Activated CD4-positive, alpha-beta T cell treated with anti-CD3 and anti-CD28 coated beads for 36 hours (primary cell): ENCODE measurements around the gene PI4KB. TPM values are rescaled to one million over a fixed set of nuclear protein-coding genes. Genes with fewer than 3 reads are reported as not detected.
A peak's percentile ranks its signal among the peaks of the same experiment; 100 is the strongest.

ENCODE experiments used
- ATAC-seq: fragments of 200-7000 bp; cut with Tn5 transposase; one replicate; pipeline ENCODE4 v1.10.0; 2021; ENCODE audit warnings: mild to moderate bottlenecking, moderate library complexity
- CTCF ChIA-PET: fragments of 350-600 bp; sonication (Branson Sonifier 250); formaldehyde crosslinking; loops from one replicate; lab custom pipeline; 2021; ENCODE audit warnings: antibody characterized with exemption; lab: Charles Lee
- POLR2A ChIA-PET: fragments of 350-600 bp; sonication (Branson Sonifier 250); formaldehyde crosslinking; loops from one replicate; lab custom pipeline; 2021; ENCODE audit warnings: antibody characterized with exemption, inconsistent platforms; lab: Charles Lee
- DNase-seq: peaks from one replicate; pipeline ENCODE4 v3.0.0-alpha.2; 2020
- H3K27ac Mint-ChIP-seq: one replicate; pipeline ENCODE4 v1.8.0; 2021; ENCODE audit warnings: mixed read lengths
- H3K27me3 Mint-ChIP-seq: one replicate; pipeline ENCODE4 v1.8.0; 2021; ENCODE audit warnings: mixed read lengths
- H3K36me3 Mint-ChIP-seq: one replicate; pipeline ENCODE4 v1.8.0; 2021; ENCODE audit warnings: low read depth, mixed read lengths
- H3K4me1 Mint-ChIP-seq: one replicate; pipeline ENCODE4 v1.8.0; 2021; ENCODE audit warnings: mixed read lengths
- H3K4me3 Mint-ChIP-seq: one replicate; pipeline ENCODE4 v1.8.0; 2021; ENCODE audit warnings: mild to moderate bottlenecking, moderate library complexity, mixed read lengths
- H3K9me3 Mint-ChIP-seq: one replicate; pipeline ENCODE4 v1.8.0; 2021; ENCODE audit warnings: low read depth, mixed read lengths
- intact Hi-C, 2 experiments: fragments of 100-400 bp; cut with DNase I in 1 of 2; cut with micrococcal nuclease in 1 of 2; formaldehyde crosslinking; loops; one replicate each; pipeline versions ENCODE4 v1.14.2 to v1.15.1; 2022 to 2024; cut with DNase I, micrococcal nuclease
- total RNA-seq, 2 experiments: library from RNA; stranded (reverse); gene quantifications; one replicate each; pipeline ENCODE4 v1.2.3, GENCODE V29; 2021

Gene PI4KB
- total RNA-seq, 2 experiments from 2014 or later, result 53.0 to 54.5 TPM

DNA sequence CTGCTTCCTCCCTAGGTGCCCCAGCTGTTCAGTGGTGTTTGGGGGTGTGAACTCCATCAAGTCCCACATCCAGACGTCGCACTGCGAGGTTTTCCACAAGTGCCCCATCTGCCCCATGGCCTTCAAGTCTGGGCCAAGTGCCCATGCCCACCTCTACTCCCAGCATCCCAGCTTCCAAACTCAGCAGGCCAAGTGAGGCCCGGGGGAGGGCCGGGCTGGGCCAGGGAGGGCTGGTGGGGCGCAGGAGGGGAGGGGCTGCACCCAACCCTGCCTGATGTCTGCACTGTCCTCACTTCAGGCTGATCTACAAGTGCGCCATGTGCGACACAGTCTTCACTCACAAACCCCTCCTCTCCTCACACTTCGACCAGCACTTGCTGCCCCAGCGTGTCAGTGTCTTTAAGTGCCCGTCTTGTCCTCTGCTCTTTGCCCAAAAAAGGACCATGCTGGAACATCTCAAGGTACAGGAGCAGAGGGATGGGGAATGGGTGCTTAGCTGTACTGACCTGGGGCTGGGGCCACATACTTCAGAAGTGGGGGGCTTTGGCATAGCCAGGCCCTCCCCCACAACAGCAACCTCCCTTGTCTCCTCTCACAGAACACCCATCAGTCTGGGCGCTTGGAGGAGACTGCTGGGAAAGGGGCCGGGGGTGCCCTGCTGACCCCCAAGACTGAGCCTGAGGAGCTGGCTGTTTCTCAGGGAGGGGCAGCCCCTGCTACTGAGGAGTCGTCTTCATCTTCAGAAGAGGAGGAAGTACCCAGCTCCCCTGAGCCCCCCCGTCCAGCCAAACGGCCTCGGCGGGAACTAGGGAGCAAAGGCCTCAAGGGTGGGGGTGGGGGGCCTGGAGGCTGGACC is 37.9 kb downstream of the PI4KB start:
- no peak for DNase-seq
- intact Hi-C loops, result no loop called here
- Mint-ChIP-seq H3K4me1 (peaks cover 3% of the 10 kb centered on the region), H3K4me3 (no peak overlapping the region), H3K9me3 (no peaks in the 10 kb centered on the region), H3K27me3 (no peaks in the 10 kb centered on the region), H3K36me3 (peaks cover 51% of the 10 kb centered on the region), H3K27ac (no peak overlapping the region)
- ChIA-PET CTCF (no interaction called here), POLR2A (interaction anchor here (0.6 kb wide), 1 partner anchor 10 kb away, joined by 3 read pairs; no protein-coding TSS in a partner anchor)
- no peak for ATAC-seq

DNA sequence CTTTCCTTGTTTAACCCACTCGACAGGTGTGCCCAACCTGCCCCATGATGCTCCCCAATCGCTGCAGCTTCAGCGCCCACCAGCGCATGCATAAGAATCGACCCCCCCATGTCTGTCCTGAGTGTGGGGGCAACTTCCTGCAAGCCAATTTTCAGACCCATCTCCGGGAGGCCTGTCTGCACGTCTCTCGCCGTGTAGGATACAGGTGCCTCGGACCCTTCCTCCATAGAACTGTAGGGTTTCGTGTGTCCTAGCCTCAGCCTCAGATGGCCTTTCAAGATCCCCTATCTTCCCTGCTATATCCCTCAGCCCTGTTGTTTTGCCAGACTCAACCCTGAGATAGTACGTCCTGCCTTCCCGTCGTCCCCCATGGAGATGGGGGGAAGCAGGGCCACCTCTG is 38.7 kb downstream of the PI4KB start:
- no peak for ATAC-seq
- no peaks in the 10 kb centered on the region for H3K27me3 Mint-ChIP-seq
- peaks cover 11% of the 10 kb centered on the region for H3K4me1 Mint-ChIP-seq
- no peak overlapping the region for H3K27ac Mint-ChIP-seq
- no peak overlapping the region for H3K4me3 Mint-ChIP-seq
- intact Hi-C loops, result no loop called here
- CTCF ChIA-PET, result interaction anchor here (0.8 kb wide), 1 partner anchor 13 kb away, joined by 3 read pairs; no protein-coding TSS in a partner anchor
- H3K36me3 Mint-ChIP-seq, result peaks cover 53% of the 10 kb centered on the region
- POLR2A ChIA-PET, result no interaction called here
- H3K9me3 Mint-ChIP-seq, result no peaks in the 10 kb centered on the region
- DNase-seq, result no peak

DNA sequence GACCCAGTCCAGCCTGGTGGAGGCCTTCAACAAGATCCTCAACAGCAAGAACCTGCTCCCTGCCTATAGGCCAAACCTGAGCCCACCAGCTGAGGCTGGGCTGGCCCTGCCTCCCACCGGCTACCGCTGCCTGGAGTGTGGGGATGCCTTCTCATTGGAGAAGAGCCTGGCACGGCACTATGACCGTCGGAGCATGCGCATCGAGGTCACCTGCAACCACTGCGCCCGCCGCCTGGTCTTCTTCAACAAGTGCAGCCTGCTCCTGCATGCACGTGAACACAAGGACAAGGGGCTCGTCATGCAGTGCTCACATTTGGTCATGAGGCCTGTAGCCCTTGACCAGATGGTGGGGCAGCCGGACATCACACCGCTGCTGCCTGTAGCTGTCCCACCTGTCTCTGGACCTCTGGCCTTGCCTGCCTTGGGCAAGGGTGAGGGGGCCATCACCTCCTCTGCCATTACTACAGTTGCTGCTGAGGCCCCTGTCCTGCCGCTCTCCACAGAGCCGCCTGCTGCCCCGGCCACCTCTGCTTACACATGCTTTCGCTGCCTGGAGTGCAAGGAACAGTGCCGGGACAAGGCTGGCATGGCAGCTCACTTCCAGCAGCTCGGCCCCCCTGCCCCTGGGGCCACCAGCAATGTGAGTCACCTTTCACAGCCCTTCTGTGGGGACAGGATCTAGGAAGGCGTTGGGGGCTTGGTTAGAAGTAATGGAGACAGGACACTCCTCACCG is 39.3 kb downstream of the PI4KB start:
- POLR2A ChIA-PET, result no interaction called here
- DNase-seq, result no peak
- Mint-ChIP-seq H3K27me3 (no peaks in the 10 kb centered on the region), H3K36me3 (peaks cover 52% of the 10 kb centered on the region), H3K9me3 (no peaks in the 10 kb centered on the region), H3K27ac (no peak overlapping the region), H3K4me1 (peaks cover 13% of the 10 kb centered on the region), H3K4me3 (no peak overlapping the region)
- no peak for ATAC-seq
- intact Hi-C loops, result no loop called here
- CTCF ChIA-PET, result interaction anchor here (0.8 kb wide), 1 partner anchor 13 kb away, joined by 3 read pairs; no protein-coding TSS in a partner anchor

DNA sequence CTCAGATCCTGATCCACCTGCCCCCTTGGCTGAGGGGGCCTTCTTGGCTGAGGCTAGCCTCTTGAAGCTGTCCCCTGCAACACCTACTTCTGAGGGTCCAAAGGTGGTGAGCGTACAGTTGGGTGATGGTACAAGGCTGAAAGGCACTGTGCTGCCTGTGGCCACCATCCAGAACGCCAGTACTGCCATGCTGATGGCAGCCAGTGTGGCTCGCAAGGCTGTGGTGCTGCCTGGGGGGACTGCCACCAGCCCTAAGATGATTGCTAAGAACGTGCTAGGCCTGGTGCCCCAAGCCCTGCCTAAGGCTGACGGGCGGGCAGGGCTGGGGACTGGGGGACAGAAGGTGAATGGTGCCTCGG is 39.9 kb downstream of the PI4KB start:
- Mint-ChIP-seq H3K27me3 (no peaks in the 10 kb centered on the region), H3K4me1 (peaks cover 13% of the 10 kb centered on the region), H3K36me3 (peaks cover 51% of the 10 kb centered on the region), H3K9me3 (no peaks in the 10 kb centered on the region), H3K27ac (no peak overlapping the region), H3K4me3 (no peak overlapping the region)
- DNase-seq (no peak), ATAC-seq (no peak)
- POLR2A ChIA-PET, result no interaction called here
- intact Hi-C loops, result no loop called here
- CTCF ChIA-PET, result interaction anchor here (1.2 kb wide), 1 partner anchor 54 kb away, joined by 3 read pairs; no protein-coding TSS in a partner anchor

DNA sequence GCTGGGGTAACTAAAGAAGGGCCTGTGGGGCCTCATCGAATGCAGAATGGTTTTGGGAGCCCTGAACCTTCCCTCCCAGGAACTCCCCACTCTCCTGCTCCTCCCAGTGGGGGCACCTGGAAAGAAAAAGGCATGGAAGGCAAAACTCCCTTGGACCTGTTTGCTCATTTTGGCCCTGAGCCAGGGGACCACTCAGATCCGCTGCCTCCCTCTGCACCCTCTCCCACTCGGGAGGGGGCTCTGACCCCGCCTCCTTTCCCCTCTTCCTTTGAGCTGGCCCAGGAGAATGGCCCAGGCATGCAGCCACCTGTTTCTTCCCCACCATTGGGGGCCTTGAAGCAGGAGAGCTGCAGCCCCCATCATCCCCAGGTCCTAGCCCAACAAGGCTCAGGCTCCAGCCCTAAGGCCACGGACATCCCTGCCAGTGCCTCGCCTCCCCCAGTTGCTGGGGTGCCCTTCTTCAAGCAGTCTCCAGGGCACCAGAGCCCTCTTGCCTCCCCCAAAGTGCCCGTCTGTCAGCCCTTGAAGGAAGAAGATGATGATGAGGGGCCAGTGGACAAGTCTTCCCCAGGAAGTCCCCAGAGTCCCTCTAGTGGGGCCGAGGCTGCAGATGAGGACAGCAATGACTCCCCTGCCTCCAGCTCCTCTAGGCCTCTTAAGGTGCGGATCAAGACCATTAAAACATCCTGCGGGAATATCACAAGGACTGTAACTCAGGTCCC is 40.4 kb downstream of the PI4KB start:
- Mint-ChIP-seq H3K9me3 (no peaks in the 10 kb centered on the region), H3K27me3 (no peaks in the 10 kb centered on the region), H3K36me3 (peaks cover 49% of the 10 kb centered on the region), H3K4me1 (peaks cover 13% of the 10 kb centered on the region), H3K4me3 (no peak overlapping the region), H3K27ac (no peak overlapping the region)
- DNase-seq (no peak), ATAC-seq (no peak)
- intact Hi-C loops, result no loop called here
- ChIA-PET CTCF (interaction anchor here (1.2 kb wide), 1 partner anchor 54 kb away, joined by 3 read pairs; no protein-coding TSS in a partner anchor), POLR2A (interaction anchor here (0.6 kb wide), 1 partner anchor 10 kb away, joined by 3 read pairs; no protein-coding TSS in a partner anchor)

DNA sequence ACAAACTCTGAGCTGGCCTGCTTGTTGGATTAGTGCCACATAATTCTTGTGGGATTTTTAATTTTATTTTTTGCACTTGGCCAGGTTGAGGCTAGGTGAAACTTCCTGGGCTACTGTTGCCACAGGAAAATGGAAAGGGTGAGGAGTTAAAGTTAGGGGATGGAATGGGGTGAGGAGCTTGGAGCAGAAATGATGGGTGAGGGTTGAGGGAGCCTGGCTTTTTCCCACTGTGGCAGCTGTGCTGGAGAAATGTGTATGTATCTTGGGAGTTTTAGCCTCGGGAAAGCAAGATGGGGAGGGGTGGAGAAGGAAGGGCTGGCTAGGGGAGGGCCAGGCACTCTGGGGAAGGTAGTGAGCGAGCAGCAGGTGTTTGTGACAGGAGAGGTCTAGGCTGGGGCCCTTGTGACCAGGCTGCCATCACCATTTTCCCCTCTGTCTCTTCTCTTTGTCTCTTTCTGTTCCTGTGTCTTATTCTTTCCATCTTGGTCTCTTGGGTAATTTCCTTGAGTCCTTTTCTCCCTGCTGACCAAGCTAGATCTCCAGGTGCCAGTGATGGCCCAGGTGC is 43.1 kb downstream of the PI4KB start:
- Mint-ChIP-seq H3K4me3 (peak overlapping the region; percentile 81), H3K9me3 (no peaks in the 10 kb centered on the region), H3K4me1 (peaks cover 15% of the 10 kb centered on the region), H3K27ac (peak overlapping the region; percentile 88), H3K36me3 (peaks cover 38% of the 10 kb centered on the region), H3K27me3 (no peaks in the 10 kb centered on the region)
- intact Hi-C loops, result loop anchor here (5.0 kb wide), 2 partner anchors 113 to 707 kb away; partner anchors contain the start of genes MCL1 (in 1 of the 2) and PSMB4 (in 1 of the 2)
- DNase-seq (no peak), ATAC-seq (no peak)
- CTCF ChIA-PET, result interaction anchor here (0.7 to 1.4 kb wide), 5 partner anchors 29 to 311 kb away, joined by 3 to 7 read pairs (median 3); no protein-coding TSS in a partner anchor
- POLR2A ChIA-PET, result interaction anchor here (0.7 to 2.0 kb wide), 4 partner anchors 9 to 478 kb away, joined by 3 to 8 read pairs (median 3); no protein-coding TSS in a partner anchor

DNA sequence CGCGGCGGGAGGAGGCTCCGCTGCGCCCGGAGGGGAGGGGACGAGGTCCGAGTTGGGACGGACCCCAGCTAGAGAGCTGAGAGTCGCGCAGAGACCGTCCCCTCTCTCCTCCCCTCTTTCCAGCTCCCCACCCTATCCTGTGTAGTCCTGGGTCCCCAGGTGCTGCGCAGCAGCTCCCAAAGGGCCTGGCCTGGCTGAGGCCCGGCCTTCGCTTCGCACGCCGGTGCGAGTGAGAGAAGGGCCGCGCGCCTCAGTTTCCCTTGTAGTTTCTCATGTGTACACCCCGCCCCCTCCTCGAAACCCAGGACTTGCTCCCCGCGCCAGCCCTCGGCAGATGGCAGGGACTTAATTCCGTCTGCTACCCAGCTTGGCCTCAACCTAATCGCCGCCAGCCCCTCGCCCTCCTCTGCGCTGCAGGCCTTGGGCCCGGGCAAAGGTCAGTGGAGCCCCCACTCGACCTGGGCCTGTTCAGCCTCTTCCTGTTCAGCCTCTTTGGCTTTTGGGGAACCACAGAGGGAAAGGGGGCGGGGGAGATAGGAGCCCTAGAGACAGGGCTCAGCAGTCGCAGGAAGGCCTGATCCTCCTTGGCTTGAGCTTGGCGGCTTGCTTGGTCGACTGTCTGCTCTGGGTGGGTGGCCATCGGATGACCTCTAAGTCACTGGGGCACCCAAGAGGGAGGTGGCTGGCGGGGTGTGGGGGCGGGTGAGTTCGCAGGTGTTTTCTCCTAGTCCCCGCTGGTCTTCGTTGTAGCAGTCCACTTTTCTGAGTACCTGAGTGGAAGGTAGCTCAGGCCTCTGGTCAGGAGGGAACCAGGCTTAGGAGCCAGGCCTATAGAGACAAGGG is 44.1 kb downstream of the PI4KB start:
- ATAC-seq (no peak), DNase-seq (peak; percentile 44)
- ChIA-PET CTCF (interaction anchor here (0.6 to 1.4 kb wide), 7 partner anchors 17 to 225 kb away, joined by 3 to 7 read pairs (median 5); no protein-coding TSS in a partner anchor), POLR2A (interaction anchor here (0.7 to 2.1 kb wide), 8 partner anchors 10 to 540 kb away, joined by 3 to 10 read pairs (median 4); partner anchors contain the start of genes GABPB2, PSMB4 and PSMD4)
- intact Hi-C loops, result loop anchor here (1.0 to 5.0 kb wide), 11 partner anchors 8 to 706 kb away; partner anchors contain the start of genes PSMB4 (in 2 of the 2), MCL1 (in 1 of the 2), PI4KB (in 1 of the 2) and POGZ (in 1 of the 2)
- H3K27ac Mint-ChIP-seq, result peak overlapping the region; percentile 88
- peaks cover 19% of the 10 kb centered on the region for H3K4me1 Mint-ChIP-seq
- no peaks in the 10 kb centered on the region for H3K9me3 Mint-ChIP-seq
- no peaks in the 10 kb centered on the region for H3K27me3 Mint-ChIP-seq
- peak overlapping the region; percentile 81 for H3K4me3 Mint-ChIP-seq
- peaks cover 30% of the 10 kb centered on the region for H3K36me3 Mint-ChIP-seq

DNA sequence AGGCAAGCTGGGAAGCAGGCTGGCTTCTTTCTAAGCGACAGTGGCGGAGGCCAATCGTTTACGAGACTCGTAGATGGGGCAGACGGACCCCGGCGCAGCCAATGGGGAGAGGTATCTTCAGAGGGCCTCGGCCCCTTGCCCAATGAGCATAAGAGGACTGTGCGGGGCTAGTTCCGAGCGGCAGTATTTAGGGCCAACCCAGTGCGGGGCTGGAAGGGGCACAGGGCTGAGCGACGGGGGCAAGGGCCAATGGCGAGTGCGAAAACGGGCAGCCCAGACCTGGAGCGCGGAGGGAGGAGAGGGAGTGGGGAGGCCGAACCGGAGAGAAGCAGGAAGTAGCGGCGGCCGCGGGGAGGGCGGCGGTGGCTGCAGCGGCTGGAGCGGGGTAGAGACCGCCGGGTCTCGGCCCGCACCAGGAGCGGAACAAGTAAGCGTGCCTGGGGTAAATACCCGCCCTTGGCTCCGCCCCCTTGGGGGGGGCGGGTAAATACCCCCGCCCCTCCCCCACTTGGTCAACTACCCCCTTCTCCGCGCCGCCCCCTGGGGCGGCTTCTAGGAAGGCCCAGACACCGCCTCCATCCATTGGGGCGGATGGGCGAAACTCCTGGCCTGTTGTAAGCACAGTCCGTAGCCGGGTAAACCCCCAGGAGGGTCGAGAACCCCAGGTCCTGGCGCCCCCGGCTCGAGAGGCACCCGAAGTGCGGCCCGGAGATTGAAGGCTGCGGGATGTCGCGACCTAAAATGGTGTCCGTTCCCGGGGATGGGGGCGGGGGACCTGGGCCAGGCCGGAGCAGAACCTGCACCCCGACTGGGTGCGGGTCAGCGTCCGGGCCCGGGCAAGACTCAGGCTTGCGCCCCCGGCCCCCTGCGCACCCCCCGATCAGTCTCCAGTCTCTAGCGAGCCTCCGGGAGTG is 45.0 kb downstream of the PI4KB start, which contains the start of gene ZNF687:
ZNF687 (plus strand) TSS at position 331 of the 914 bp plus-strand sequence. CDS start 3,993 bp downstream, outside the sequence.
- H3K4me3 Mint-ChIP-seq, result peak within 1 kb of the TSS; percentile 81
- no peaks in the 10 kb centered on the region for H3K27me3 Mint-ChIP-seq
- peaks cover 28% of the 10 kb centered on the region for H3K36me3 Mint-ChIP-seq
- peak; percentile 99 for DNase-seq
- ChIA-PET CTCF (interaction anchor here (0.6 to 1.6 kb wide), 15 partner anchors 16 to 182 kb away, joined by 3 to 14 read pairs (median 3); partner anchors contain the start of genes PI4KB and PSMD4), POLR2A (interaction anchor here (0.6 to 2.1 kb wide), 22 partner anchors 11 to 703 kb away, joined by 3 to 22 read pairs (median 6); partner anchors contain the start of genes GABPB2, MINDY1, PI4KB and PSMB4)
- peak within 1 kb of the TSS; percentile 95 for H3K27ac Mint-ChIP-seq
- intact Hi-C loops, result loop anchor here (1.0 to 5.0 kb wide), 19 partner anchors 28 to 720 kb away; partner anchors contain the start of genes PI4KB (in 2 of the 2), PIP5K1A (in 2 of the 2), PSMB4 (in 2 of the 2) and PSMD4 (in 2 of the 2)
- H3K4me1 Mint-ChIP-seq, result peaks cover 27% of the 10 kb centered on the region
- no peaks in the 10 kb centered on the region for H3K9me3 Mint-ChIP-seq
- peak; percentile 93 for ATAC-seq
